ENCODE measurements around the gene MEX3B. TPM values are rescaled to one million over a fixed set of nuclear protein-coding genes. Genes with fewer than 3 reads are reported as not detected.

The MEX3B gene
- total and polyA plus RNA-seq, 2 donors (not counting 3 experiments of a cell fraction or from before 2014, with no cell fraction given): 11.0 to 22.6 TPM

GRCh38 chr15:82062479-82063454 lies 16.9 kb upstream of the MEX3B start:
- H2AFZ ChIP-seq (ENCODE audit: low read depth, low read length): no peak overlapping the region
- no peak overlapping the region for H3K4me2 ChIP-seq (ENCODE audit: insufficient read depth, low read length)
- POLR2A ChIA-PET: no interaction called here
- no peaks in the 10 kb centered on the region for H3K9me1 ChIP-seq (replicated peaks; ENCODE audit: control insufficient read depth, extremely low read depth, insufficient read depth, low read length)
- BruUV-seq (replicated peaks): no TSS peak
- CTCF ChIA-PET: interaction anchor here (0.7 to 2.3 kb wide), 6 partner anchors 11 to 120 kb away, joined by 3 to 7 read pairs (median 5); no protein-coding TSS in a partner anchor
- H3K9ac ChIP-seq (replicated peaks; ENCODE audit: extremely low read depth, insufficient read depth, low read length): no peak overlapping the region
- no peaks in the 10 kb centered on the region for H4K20me1 ChIP-seq (replicated peaks; ENCODE audit: control insufficient read depth, extremely low read depth, insufficient read depth, low read length)
- intact Hi-C loops (cut with micrococcal nuclease) (no loop called here), dilution Hi-C loops (cut with MboI; ENCODE audit: extremely low pct_ligation_motif_present, low sequenced_read_pairs) (no loop called here)
- FAIRE-seq (no peak), DNase-seq (ENCODE audit: low read depth, low spot score) (no peak)
- H3K79me2 ChIP-seq (ENCODE audit: control insufficient read depth, insufficient read depth, low read length): no peaks in the 10 kb centered on the region
- no peak overlapping the region for H3K4me3 ChIP-seq (replicated peaks in 1 of 3; ENCODE audit: insufficient read depth in 1 of 3, low read depth in 1 of 3, low read length in 3 of 3)
- peaks cover 3% of the 10 kb centered on the region for H3K4me1 ChIP-seq (ENCODE audit: control insufficient read depth, extremely low read depth, insufficient read depth, low read length)
- TF ChIP-seq POLR2AphosphoS5 (IDR thresholded peaks at IDR 0.05; ENCODE audit: insufficient read depth, low read depth, low read length) (no peak), POLR2A (IDR thresholded peaks at IDR 0.05; ENCODE audit: low read depth, low read length) (no peak), MAX (IDR thresholded peaks at IDR 0.05; ENCODE audit: insufficient read depth, insufficient read length) (no peak), GATA2 (IDR thresholded peaks at IDR 0.05; ENCODE audit: insufficient read depth, insufficient read length, low read depth, low read length) (no peak), CTCF (IDR thresholded peaks at IDR 0.05; ENCODE audit: extremely low read depth in 1 of 2, insufficient read depth in 1 of 2, low read depth in 1 of 2, low read length in 2 of 2) (no peak), EZH2 (IDR thresholded peaks at IDR 0.05; ENCODE audit: borderline replicate concordance, low read depth, low read length, severe bottlenecking) (no peak), MYC (IDR thresholded peaks at IDR 0.05; ENCODE audit: low read depth, low read length) (no peak), JUN (IDR thresholded peaks at IDR 0.05; ENCODE audit: borderline replicate concordance, insufficient read depth, insufficient read length, low read depth) (no peak), FOS (IDR thresholded peaks at IDR 0.05; ENCODE audit: borderline replicate concordance, insufficient read depth, low read length) (no peak)
- no peaks in the 10 kb centered on the region for H3K9me3 ChIP-seq (replicated peaks; ENCODE audit: control insufficient read depth, insufficient read depth, low read length)
- no peaks in the 10 kb centered on the region for H3K36me3 ChIP-seq (ENCODE audit: control insufficient read depth in 2 of 2, extremely low read depth in 1 of 2, insufficient read depth in 2 of 2, low read length in 2 of 2)
- H3K27me3 ChIP-seq (ENCODE audit: control insufficient read depth in 2 of 2, insufficient read depth in 2 of 2, low read length in 2 of 2): peaks cover 25 to 29% of the 10 kb centered on the region in 2 experiments
- no peak overlapping the region for H3K27ac ChIP-seq (ENCODE audit: insufficient read depth, low read depth, low read length)
